Type B pancreatic cell (in vitro differentiated cells): ENCODE results near the gene PDE6D. TPM values are rescaled to one million over a fixed set of nuclear protein-coding genes. Genes with fewer than 3 reads are reported as not detected.

Source experiments
- DNase-seq: peaks from one replicate; pipeline ENCODE4 v3.0.0; 2021; ENCODE audit warnings: mixed read lengths; ENCODE audit not compliant: unreplicated experiment; ENCODE audit errors: extremely low spot score
- H3K27ac Mint-ChIP-seq: 2 replicates; pipeline ENCODE4 v1.8.0; 2021; ENCODE audit warnings: mild to moderate bottlenecking, mixed read lengths
- H3K27me3 Mint-ChIP-seq: 2 replicates; pipeline ENCODE4 v1.8.0; 2021; ENCODE audit warnings: mixed read lengths
- H3K36me3 Mint-ChIP-seq: 2 replicates; pipeline ENCODE4 v1.8.0; 2021; ENCODE audit warnings: mixed read lengths
- H3K4me1 Mint-ChIP-seq: one replicate; pipeline ENCODE4 v1.8.0; 2021; ENCODE audit warnings: mixed read lengths; ENCODE audit not compliant: unreplicated experiment
- H3K4me3 Mint-ChIP-seq: 2 replicates; pipeline ENCODE4 v1.8.0; 2021; ENCODE audit warnings: mild to moderate bottlenecking, mixed read lengths
- H3K9me3 Mint-ChIP-seq: 2 replicates; pipeline ENCODE4 v1.8.0; 2021; ENCODE audit warnings: mixed read lengths
- CTCF ChIP-seq: fragments of 200-600 bp; sonication (generic); conservative IDR thresholded peaks from 2 replicates; pipeline ENCODE4 v1.5.0; 2021; ENCODE audit warnings: antibody characterized with exemption, mild to moderate bottlenecking
- total RNA-seq: library from RNA; stranded (reverse); gene quantifications from 2 replicates; pipeline ENCODE4 v1.2.1, GENCODE V29; 2021; ENCODE audit warnings: low replicate concordance

The PDE6D gene
- total RNA-seq, 1 donor from 2014 or later: 24.3 TPM

GRCh38 chr2:231726276-231726675 is 54.8 kb downstream of the PDE6D start:
- Mint-ChIP-seq H3K9me3 (no peaks in the 10 kb centered on the region), H3K27me3 (no peaks in the 10 kb centered on the region), H3K27ac (no peak overlapping the region), H3K4me1 (peaks cover 6% of the 10 kb centered on the region), H3K4me3 (no peak overlapping the region), H3K36me3 (no peaks in the 10 kb centered on the region)
- no peak for DNase-seq
- no peak for TF ChIP-seq CTCF

- Mint-ChIP-seq H3K4me3 (no peak overlapping the region), H3K9me3 (no peaks in the 10 kb centered on the region), H3K36me3 (no peaks in the 10 kb centered on the region), H3K4me1 (peaks cover 6% of the 10 kb centered on the region), H3K27ac (no peak overlapping the region), H3K27me3 (no peaks in the 10 kb centered on the region)
- TF ChIP-seq CTCF: no peak
- no peak for DNase-seq
These were observed 55.6 kb downstream of the PDE6D start for GRCh38 chr2:231725476-231725875.

- TF ChIP-seq CTCF: no peak
- no peaks in the 10 kb centered on the region for H3K27me3 Mint-ChIP-seq
- H3K4me3 Mint-ChIP-seq: no peak overlapping the region
These were observed 58.3 kb downstream of the PDE6D start for GRCh38 chr2:231722721-231723307.

GRCh38 chr2:231720987-231721966 is 59.8 kb downstream of the PDE6D start:
- no peak for TF ChIP-seq CTCF
- H3K4me3 Mint-ChIP-seq: no peak overlapping the region
- H3K27me3 Mint-ChIP-seq: no peaks in the 10 kb centered on the region
- H3K36me3 Mint-ChIP-seq: no peaks in the 10 kb centered on the region
- H3K27ac Mint-ChIP-seq: no peak overlapping the region
- DNase-seq: no peak
- no peaks in the 10 kb centered on the region for H3K9me3 Mint-ChIP-seq
- H3K4me1 Mint-ChIP-seq: peaks cover 7% of the 10 kb centered on the region

More at GRCh38 chr2:231722721-231723307, 58.3 kb downstream of the PDE6D start:
- DNase-seq: no peak
- Mint-ChIP-seq H3K36me3 (no peaks in the 10 kb centered on the region), H3K4me1 (peaks cover 12% of the 10 kb centered on the region), H3K27ac (no peak overlapping the region), H3K9me3 (no peaks in the 10 kb centered on the region)

GRCh38 chr2:231720292-231720986 is 60.6 kb downstream of the PDE6D start:
- no peak for TF ChIP-seq CTCF
- no peaks in the 10 kb centered on the region for H3K36me3 Mint-ChIP-seq
- no peak overlapping the region for H3K27ac Mint-ChIP-seq
- no peak overlapping the region for H3K4me3 Mint-ChIP-seq
- no peaks in the 10 kb centered on the region for H3K27me3 Mint-ChIP-seq
- peaks cover 13% of the 10 kb centered on the region for H3K4me1 Mint-ChIP-seq
- H3K9me3 Mint-ChIP-seq: no peaks in the 10 kb centered on the region
- no peak for DNase-seq
